ENCODE data around the gene SPATA32.
A peak's percentile ranks its signal among the peaks of the same experiment; 100 is the strongest.
"Not testable (repeated sequence)": the region's sequence is repeated elsewhere in the genome, so short reads cannot be mapped to it uniquely, and the experiment has no call there.

Gene SPATA32

DNA sequence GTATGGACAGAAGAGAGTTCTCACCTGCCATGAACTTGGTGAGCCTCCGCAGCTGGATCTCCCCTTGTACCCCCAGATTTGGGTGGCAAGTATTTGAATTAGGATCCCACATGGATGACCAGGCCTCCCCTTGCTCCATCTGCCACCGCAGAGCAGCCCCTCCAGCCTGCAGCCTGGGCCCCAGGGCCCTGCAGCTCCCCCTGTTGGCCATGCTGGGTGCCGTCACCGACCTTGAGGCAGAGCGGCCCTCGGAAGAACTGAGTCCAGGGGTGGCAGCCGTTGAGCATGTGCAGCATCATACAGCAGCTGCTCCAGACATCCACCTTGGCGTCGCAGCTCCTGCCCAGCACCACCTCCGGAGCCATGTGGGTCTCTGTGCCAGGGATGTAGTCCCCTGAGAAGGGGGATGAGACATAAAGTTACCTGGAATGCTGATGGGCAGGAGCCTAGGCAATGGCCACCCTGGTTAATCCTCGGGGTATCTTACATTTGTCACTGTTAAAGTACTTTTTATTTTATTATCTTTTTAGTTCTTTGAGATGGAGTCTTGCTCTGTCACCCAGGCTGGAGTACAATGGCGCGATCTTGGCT lies 9.0 kb upstream of the SPATA32 start:
- peak; percentile 37 for DNase-seq

DNA sequence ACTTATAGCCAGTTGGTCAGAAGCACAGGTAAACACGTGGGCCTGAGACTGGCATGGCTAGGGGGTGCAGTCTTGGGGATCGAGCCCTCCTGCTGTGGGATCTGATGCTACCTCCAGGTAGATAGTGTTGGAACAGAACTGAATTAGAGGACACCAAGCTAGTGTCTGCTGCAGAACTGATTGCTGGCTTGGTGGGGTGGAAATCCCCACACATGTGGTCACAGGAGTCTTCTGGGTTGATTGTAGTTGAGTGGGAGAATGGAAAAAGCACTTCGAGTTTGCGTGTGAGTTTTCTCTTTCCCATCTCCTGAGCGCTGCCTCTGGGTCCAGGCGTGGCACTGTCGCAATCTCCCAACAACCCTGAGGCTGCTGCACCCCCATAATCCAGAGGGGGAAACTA lies 8.0 kb upstream of the SPATA32 start:
- no peak for DNase-seq

DNA sequence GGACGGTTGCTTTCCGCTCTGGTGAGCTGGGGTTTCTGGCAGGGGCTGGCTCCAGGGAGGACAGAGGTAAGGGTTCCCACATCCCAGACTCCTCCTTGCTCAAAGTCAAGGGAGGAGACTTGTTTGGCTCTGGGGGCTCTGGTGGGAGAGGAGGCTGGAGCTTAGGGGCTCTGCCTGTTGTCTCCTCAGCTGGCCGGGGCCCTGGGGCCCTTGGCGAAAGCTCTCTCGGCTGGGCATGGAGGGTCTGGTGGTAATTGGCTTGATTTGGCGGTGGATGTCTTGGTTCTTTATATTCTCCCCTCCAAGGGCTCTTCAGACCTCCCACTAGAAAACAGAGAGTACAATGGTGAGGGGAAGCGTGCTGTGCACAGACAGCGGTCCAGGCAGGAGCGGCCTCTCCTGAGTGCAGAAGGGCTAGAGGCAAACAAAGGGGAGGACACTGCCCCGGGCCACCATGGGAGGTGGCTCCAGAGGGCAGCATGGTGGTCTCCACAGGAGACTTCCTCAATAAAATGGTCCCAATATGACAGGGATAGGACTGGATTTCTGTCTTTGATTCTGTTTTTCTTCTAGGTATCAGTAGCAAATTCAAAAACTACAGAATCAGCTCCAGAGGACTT lies 5.7 kb upstream of the SPATA32 start:
- DNase-seq: no peak

DNA sequence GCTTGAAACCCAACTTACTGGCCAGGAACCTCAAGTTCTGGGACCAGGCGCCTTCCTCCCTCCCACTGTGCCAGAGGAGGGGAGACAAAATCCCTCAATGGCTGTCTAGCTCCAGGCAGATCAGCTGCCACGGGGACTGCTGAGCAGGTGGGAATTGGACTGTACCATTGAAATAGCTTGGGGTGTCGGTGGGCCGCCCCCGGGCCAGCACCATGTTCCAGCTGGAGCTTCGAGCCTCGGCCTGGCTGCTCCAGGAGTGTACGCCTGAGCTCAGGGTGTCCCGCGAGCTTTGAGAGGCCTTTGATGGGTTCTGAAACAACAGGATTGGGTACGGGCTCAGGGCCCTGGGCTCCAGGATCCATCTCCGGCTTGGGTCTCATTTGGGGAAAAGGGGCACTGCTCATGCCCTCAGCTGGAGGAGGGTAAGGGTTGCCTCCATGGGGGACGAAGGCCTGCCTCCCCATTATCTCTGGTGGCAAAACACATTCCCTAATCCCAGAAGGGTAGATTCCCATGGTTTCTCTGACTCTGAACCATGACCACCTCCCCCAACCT lies 4.6 kb upstream of the SPATA32 start:
- DNase-seq: no peak

DNA sequence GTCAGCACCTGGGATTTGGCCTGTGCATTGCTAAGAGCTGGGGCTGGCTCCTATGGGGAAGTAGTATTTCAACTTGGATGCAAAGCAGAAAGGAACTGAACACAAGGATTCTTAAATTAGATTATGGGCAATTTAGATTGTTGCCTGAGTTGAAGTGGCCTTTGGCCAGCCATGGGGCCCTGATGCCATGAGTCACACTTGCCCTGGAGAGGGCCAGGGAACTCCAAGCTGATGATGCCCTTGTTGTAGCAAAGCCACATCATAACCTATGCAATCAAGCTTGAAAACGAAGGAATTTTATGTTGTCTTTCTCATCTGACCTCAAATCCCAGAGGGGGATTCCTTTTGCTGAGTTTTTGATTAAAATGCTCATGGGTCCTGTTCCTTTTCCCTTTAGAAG lies 3.9 kb upstream of the SPATA32 start:
- no peak for DNase-seq

DNA sequence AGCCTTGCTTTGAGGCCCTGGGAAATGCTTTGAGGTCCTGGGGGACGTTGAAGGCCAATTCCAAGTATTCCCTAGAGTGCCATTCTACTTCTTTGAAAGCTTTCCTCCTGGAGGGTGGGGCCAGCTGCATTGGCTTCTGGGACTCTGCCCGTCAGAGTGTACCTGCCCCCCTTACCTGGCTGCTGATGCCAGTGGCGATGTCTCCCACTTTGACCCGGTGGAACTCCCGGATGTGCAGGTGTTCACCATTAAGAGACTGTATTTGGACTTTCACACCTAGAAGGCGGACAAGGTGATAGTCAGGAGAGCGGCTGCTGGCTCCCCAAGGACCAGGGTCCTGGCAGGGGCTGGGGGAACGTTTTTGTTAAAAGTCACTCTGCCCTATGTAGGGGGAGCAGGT lies 3.1 kb upstream of the SPATA32 start:
- no peak for DNase-seq

DNA sequence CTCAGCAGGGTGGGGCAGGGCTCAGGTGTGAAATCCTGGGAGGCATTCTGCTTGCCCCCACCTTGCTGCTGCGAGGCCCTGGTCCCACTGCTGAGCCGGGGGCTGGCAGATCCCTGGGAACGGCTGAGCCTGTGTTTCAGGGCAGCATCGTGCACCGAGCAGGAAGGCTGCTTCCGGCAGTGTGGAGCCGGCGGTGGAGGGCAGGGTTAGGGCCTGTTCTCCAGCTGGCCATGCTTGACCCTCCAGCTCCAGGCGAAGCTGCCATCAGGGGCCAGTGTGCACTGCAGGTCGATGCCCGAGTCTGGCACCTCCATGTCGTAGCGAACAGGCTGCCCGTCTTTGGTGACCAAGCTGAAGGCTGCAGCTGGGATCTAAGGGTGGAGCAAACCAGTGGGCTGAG lies 2.5 kb upstream of the SPATA32 start:
- DNase-seq: no peak

DNA sequence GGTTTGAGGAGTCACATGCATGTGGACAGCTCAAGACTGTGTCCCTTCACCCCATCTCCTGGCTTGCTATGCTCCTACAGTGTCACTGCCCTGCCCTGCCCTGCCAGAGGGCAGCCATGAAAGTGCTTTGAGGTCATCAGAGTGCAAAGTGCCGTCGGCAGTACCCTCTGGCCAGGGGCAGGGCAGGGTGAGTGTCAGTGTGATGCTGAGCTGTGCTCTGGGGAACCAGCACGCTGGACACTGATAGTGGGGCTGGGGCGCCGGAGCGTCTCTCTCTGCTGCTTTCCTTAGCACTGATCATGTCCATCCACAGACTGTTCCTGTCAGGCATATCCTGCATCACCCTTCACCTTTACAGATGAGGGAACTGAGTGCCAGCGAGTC lies 1.6 kb upstream of the SPATA32 start:
- DNase-seq: no peak

DNA sequence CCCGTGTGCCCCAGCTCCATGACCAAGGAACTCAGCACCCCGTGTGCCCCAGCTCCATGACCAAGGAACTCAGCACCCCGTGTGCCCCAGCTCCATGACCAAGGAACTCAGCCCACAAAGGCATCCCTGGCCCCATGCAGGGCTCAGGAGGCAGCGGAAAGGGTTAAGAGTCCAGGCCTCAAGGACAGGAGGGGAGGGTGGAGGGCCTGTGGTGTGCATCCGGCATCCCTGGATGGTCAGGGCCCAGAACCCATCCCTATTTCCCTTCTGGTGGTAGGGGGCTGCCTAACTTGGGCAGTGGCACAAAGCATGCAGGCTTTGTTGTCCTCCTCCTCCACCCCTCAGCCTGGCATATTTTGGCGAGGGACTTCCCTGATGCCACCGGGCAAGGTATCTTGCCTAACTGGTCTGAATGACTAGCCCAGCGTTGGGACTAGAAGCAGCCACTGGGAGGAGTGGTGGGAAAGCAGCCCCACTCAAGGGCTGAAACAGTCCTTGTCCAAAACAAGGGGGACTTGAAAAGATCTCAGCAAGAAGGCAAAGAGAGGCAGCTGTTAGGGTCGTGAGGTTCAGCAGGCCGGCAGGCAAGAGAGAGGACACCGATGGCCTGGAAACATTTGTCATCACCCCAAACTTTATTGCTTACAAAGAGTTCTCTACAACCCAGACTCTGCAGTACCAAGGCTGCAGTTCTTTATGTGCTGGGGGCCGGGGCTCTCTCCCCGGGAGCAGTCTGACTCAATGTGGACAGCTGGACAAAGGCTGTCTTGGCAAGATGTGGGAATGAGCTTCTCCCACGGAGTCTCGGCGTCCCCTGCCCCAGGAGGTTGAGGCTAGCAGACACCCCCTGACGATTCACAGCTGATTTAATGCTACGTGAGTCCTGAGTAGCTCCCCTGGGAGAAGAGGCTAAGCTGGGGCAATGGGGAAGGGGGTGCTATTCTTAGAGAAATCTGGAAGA lies 902 bp upstream of the SPATA32 start:
- no peak for DNase-seq

DNA sequence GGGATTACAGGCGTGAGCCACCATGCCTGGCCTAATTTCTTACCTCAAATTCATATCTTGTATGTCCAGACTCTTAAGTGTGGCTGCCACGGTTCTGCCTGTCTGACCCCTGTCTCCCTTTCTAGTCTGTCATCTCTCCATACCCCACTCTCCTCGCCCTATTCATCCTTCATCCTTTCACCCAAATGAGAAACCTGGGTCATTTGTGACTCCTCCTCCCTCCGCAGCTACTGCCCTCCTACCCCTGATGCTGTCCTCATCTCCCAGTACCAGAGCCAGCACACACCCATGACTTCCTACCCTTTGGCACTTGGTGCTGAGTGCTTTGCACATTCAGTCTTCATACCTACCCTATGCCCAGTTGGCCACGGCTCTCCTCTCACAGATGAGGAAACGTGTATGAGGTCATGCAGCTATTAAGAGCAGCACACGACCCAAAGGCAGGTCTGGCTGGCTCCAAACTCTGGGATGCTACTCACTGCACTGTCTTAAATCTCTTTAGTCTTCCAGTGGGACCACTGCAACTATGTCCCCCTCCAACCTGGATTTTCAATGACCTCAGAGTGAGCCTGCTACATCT lies 1.6 kb downstream of the SPATA32 start:
- no peak for DNase-seq

DNA sequence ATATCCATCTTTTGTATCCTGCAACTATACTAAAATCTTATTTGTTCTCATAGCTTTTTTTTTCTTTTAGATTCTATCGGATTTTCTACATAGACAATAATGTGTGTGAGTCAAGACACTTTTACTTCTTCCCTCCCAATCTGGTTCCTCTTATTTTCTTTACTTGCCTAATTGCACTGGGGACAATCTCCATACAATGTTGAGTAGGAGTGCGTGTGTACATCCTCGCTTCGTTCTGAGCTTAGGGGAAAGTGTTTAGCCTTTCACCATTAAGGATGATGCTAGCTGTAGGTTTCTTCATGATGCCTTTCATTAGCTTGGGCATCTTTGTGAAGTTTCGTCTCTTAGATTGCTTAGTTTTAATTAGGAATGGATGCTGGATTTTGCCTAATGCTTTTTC lies 2.9 kb downstream of the SPATA32 start:
- no peak for DNase-seq

DNA sequence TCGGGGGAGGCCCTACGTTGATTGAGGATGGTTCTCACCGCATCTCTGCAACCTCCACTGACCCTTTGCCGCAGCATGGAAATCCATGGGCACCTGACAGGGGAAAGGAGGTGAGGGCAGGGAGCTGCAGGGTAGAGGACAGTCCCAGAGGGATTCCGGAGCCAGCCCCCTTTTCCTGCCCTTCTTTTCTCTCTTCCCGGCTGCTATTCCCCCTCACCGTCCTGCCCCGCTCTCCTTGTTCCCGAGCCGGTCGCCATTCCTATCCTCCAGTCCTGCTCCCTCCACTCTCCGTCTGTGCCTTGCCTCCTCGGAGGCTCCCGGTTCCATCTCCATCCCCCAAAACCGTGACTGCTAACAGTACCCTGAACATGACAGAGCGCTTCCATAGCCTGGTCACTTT lies 4.8 kb downstream of the SPATA32 start:
- DNase-seq: no peak

DNA sequence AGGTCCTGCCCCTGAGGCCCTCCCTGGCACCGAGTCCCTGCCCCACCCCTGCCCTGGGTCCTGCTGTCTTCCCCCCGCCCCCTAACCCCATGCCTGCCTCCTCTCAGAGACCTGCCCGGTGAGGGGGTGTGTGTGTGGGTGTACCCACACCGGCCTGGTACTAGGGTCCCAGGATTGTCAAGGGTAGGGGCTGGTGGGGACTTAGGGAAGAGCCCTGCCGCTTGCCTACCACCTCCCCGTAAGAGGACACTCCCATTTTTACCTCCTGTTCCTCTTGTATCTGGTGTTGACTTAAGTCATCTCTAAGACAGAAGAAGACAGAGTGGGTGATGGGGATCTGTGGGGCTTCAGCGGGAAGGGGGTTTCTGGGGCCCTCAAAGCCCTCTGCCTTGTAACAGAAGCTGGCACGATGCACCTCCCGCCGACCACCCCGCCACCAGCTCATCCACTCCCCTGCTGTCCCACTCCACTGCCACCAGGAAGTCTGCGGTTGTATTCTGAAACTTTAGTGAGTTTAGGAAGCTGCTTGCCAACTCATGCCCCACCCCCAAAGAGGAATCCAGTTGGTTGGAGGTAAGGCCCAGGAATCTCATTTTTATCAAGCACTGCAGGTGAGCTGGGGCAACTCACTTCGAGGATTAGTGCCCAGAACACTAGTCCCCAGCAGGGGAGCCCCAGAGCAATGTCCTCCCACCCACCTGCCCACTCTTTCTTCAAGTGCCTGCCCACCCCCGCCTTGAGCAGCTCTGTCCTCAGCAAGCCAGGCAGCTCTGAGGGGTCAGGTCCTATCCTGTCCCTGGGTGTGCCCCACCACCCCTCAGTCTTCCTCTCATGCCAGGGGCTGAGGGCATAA lies 5.6 kb downstream of the SPATA32 start:
- no peak for DNase-seq

DNA sequence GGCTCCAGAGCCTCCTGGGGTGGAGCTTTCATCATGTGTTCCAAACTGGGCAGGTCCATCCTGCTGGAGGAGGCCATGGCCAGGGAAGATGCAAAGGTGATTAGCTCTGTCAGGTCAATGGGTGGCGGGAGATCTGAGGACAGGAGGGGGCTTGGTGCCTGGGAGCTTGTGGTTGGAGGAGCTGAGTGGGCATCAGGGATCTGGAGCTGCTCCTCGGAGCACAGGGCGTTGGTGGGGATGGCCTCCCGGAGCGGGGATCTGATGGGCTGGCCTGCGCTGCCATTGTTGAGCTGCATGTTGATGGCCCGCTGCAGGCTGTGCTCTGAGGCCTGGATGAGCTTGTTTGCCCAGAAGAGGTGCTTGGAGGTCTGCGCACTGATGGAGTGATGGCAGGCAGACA lies 6.5 kb downstream of the SPATA32 start:
- DNase-seq: no peak

DNA sequence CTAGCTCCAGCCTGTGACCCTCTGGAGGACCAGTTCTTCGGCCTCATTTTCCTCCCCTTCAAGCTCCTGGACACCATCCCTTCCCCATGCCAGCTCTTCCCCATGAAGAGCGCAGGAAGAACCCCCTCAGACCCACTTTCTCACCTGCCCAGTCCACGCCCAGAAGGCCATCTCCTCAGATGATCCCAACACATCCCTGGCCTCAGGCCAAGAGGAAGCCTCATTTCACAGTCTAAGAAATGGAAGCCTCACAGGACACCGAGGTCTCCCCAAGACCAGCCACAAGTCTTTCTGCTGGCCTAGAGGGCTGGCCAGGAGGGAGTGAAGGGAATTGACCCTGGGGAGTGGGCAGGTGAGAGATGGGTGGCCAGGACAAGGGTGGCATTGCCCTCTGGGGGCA lies 8.0 kb downstream of the SPATA32 start:
- no peak for DNase-seq

DNA sequence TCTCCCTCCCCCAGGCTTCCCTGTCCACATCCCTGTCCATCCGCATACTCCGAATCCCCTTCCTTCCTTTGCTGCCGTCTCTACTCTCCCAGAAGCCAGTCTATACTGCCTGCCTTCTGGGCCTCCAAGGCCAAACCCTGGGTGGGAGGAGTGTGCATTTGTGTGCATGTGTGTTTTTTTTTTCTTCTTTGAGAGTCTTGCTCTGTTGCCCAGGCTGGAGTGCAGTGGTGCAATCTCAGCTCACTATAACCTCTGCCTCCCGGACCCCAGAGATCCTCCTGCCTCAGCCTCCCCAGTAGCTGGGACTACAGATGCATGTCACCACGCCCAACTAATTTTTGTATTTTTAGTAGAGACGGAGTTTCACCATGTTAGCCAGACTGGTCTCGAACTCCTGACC lies 8.7 kb downstream of the SPATA32 start:
- not testable (repeated sequence) for DNase-seq

DNA sequence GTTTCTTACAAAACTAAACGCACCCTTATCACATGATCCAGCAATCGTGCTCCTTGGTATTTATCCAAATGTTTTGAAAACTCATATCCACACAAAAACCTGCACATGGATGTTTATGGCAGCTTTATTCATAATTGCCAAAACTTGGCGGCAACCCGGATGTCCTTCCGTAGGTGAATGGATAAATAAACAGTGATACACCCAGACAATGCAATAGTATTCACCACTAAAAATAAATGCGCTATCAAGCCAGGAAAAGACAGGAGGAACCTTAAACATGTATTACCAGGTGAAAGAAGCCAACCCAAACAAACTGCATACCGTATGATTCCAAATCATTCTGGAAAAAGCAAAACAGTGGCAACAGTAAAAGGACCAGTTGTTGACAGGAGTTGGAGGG lies 10.0 kb downstream of the SPATA32 start:
- no peak for DNase-seq

DNA sequence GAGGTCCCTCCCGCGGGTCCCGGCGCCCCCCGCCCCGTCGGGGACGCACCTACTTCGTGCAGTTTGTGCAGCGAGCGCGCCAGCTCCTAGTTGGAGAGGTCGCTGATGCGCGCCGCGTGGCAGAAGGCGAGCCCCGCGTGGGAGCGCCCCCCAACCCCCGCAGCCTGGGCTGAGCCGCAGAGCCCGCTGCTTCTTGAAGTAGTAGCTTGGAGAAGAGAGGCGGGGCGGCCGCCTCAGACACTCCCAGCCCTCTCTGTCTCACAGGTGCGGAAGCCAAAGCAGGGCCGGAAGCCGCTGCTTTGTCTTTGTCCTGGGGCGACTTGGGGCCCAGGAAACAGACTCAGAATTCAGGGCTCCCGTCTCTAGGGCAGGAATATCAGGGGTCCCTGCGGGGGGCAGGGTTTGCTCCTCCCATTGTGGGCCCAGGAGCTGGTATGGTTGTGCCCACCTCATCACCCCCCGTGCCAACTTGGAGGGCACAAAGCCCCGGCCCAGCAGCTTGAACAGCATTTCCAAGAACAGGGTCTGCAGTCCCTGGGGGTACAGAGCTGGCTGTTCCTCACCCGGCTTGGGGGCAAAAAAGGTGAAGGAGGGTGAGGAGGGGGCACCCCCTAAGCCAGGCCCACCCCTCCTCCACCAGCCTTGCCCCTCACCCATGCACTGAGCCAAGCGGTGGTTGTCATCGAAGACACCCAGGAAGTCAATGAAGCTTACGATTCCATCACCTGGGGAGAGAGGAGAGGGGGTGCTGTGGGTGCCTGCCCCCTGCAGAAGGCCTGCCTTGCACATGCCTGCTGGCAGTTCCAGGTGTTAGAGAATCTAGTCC lies 13.5 kb downstream of the SPATA32 start:
- DNase-seq: peak; percentile 83

DNA sequence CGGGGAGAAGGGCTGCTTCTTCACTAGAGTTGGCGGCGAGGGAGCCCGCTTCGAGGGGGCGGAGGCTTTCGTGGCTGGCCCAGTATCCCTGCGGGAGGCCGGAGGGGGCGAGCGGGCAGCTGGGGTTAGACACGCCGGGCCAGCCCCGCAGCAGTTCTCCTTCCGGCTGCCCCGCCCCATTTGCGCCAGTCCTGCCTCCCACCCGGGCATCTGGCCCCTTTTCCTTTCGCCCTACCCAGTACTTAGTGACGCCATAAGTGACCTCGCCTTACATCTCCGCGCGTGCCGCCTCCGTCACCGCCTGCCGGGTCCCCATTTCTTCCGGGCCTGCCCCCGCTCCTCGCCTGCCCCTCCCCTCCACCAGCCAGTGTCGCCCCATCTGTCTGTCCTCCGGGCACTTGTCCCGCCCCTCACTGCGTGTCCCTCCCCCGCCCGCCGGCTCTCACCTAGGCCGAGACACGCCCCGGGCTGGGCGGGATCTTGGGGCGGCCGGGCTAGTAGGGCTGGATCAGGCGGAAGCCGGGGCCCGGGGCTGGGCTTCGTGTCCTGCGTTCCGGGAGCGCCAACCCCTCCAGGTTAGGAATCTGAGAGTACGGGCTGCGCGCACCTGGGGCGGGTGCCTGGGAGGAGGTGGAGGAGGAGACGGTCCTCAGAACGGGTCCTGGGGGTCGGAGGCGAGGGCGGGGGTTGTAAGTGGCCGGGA lies 14.3 kb downstream of the SPATA32 start:
- DNase-seq: peak; percentile 99

DNA sequence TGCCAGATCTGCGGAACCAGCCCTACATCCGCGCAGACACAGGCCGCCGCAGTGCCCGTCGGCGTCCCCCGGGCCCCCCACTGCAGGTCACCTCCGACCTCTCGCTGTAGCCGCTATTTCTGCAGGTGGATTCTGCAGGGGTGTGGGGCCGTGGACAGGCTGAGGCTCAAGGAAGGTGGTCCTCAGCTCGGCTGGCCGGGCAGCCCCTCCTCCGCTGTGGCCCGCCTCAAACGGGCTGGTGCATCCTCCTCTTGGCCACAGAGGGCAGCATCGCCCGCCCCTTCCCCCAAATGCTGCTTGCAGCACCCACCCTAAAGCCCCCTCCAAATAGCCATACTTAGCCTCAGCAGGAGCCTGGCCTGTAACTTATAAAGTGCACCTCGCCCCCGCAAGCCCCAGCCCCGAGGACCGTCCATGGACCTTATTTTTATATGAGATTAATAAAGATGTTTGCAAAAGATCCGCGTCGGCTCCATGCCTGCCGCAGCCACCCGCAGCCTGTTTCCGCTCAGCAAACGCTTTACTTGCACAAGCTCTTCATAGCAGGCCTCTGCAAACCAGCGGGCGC lies 14.9 kb downstream of the SPATA32 start:
- peak; percentile 72 for DNase-seq

DNA sequence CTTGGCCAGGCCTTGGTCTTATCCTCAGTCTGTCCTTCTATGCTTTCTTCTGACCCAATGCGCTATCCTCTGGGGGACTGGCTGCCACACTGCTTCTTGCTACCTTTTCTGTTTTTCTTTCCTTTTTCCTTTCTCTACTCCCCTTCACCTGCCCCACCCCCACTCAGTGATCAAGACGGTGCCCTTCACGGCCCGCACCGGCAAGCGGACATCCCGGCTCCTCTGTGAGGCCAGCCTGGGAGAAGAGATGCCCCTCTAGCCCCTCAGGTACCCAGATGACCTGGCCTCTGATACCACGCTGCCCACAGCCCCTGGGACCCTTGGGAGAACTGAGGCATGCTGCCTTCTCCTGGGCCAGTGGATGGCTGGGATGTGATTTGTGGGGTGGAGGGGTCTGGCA lies 15.6 kb downstream of the SPATA32 start:
- no peak for DNase-seq

Measured in NCI-H69 (cell line).